Lung (tissue), 12 donors: ENCODE results near the gene GLIS1. TPM values are rescaled to one million over a fixed set of nuclear protein-coding genes. Genes with fewer than 3 reads are reported as not detected.

Experiments used
- ATAC-seq: fragments of 200-7000 bp; cut with Tn5 transposase; one replicate; pipeline ENCODE4 v1.9.1; 2020; ENCODE audit warnings: moderate number of reproducible peaks; ENCODE audit not compliant: insufficient read depth, low FRiP score
- DNase-seq, 3 donors: peaks; one replicate each; pipeline ENCODE4 v3.0.0-alpha.2; 2013 to 2017
- H3K27ac ChIP-seq, 2 donors: one replicate each; pipeline ENCODE4 v1.5.1; 2013; ENCODE audit warnings: mild to moderate bottlenecking in 2 of 2, moderate library complexity in 2 of 2, control low read depth in 1 of 2, inconsistent platforms in 1 of 2, low read depth in 1 of 2, low read length in 1 of 2
- H3K27me3 ChIP-seq, 3 donors: one replicate each; pipeline ENCODE4 v1.5.1; 2013; ENCODE audit warnings: low read length in 2 of 3; ENCODE audit not compliant: control insufficient read depth in 3 of 3, insufficient read depth in 3 of 3
- H3K36me3 ChIP-seq, 4 donors: one replicate each; pipeline ENCODE4 v1.5.1; 2013; ENCODE audit warnings: low read length in 4 of 4, mild to moderate bottlenecking in 1 of 4, moderate library complexity in 1 of 4; ENCODE audit not compliant: control insufficient read depth in 4 of 4, insufficient read depth in 4 of 4
- H3K4me1 ChIP-seq, 5 donors: one replicate each; pipeline ENCODE4 v1.5.1; 2013; ENCODE audit warnings: low read length in 5 of 5, mild to moderate bottlenecking in 2 of 5, moderate library complexity in 1 of 5; ENCODE audit not compliant: control insufficient read depth in 5 of 5, insufficient read depth in 5 of 5
- H3K4me3 ChIP-seq: one replicate; pipeline ENCODE4 v1.5.1; 2013; ENCODE audit warnings: mild to moderate bottlenecking, control low read depth, moderate library complexity
- H3K9ac ChIP-seq, 2 donors: one replicate each; pipeline ENCODE4 v1.5.1; 2013; ENCODE audit warnings: low read length in 2 of 2, control low read depth in 1 of 2; ENCODE audit not compliant: insufficient read depth in 1 of 2
- H3K9me3 ChIP-seq, 4 donors: one replicate each; pipeline ENCODE4 v1.5.1; 2013; ENCODE audit warnings: low read length in 3 of 4, mild to moderate bottlenecking in 1 of 4, moderate library complexity in 1 of 4; ENCODE audit not compliant: control insufficient read depth in 4 of 4, insufficient read depth in 3 of 4
- CTCF ChIP-seq: IDR thresholded peaks from 2 replicates; pipeline ENCODE4 v1.5.1; 2012; ENCODE audit warnings: mild to moderate bottlenecking; ENCODE audit errors: control extremely low read depth, extremely low read depth
- WGBS, 2 donors: extraction: QIAGEN DNeasy Blood & Tissue Kit; methylation state at CpG; one replicate each; pipeline ENCODE4 v1.1.7; 2013; 5-methylcytosine and 5-hydroxymethylcytosine counted together
- polyA plus RNA-seq, 2 donors: library from polyadenylated mRNA; stranded (reverse); fragments of 200-250 nt; gene quantifications; one replicate each; pipeline ENCODE4 v1.2.1, GENCODE V29; 2013
- total RNA-seq, 2 donors: library from RNA; depleted of rRNA in 1 of 2; stranded (reverse); fragments of >200 nt in 1 of 2; gene quantifications; one replicate each; pipeline ENCODE4 v1.2.1, GENCODE V29; 2014 to 2021
- donor health status: control.
- donor health status: control.
- donor health status: Bipolar disorder and iron deficiency.
- donor health status: healthy.
- donor health status: DM: yes; HTN: yes; CAD: no.

Gene GLIS1
- total and polyA plus RNA-seq, 4 donors: 0.05 to 0.18 (median 0.17) TPM; not detected in 1

DNA sequence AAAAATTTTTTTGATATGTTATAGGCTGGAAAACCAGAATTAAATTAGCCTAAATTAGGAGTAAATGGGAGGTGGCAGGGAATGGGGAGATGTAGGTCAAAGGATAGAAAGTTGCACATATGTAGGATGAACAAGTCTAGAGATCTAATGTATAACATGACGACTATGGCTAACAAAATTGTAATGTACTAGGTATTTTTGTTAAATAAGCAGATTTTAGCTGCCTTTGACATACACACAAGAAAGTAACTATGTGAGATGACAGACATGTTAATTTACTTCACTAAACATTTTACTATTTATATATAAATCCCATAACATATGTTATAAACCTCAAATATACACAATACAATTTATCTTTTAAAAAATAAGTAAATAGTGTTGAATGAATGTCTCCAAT is 30.2 kb upstream of the GLIS1 start:
- Histone ChIP-seq H3K9me3 (no peaks in the 10 kb centered on the region), H3K36me3 (peaks cover 0 to 5% (median 3%) of the 10 kb centered on the region in 4 donors), H3K27ac (no peak overlapping the region), H3K4me3 (no peak overlapping the region), H3K4me1 (no peaks in the 10 kb centered on the region), H3K27me3 (no peaks in the 10 kb centered on the region), H3K9ac (no peak overlapping the region)
- TF ChIP-seq CTCF: no peak
- no peak for DNase-seq
- no peak for ATAC-seq
- 96 to 100% methylated on average over 1 of the region's 1 CpG for WGBS, 2 donors

- WGBS, 2 donors: 39 to 50% methylated on average over 3 of the region's 3 CpGs
- ATAC-seq (no peak), DNase-seq (no peak)
- Histone ChIP-seq H3K9ac (no peak overlapping the region), H3K9me3 (no peaks in the 10 kb centered on the region), H3K36me3 (peaks cover 0 to 5% (median 2%) of the 10 kb centered on the region in 4 donors), H3K27me3 (no peaks in the 10 kb centered on the region), H3K27ac (no peak overlapping the region), H3K4me3 (no peak overlapping the region), H3K4me1 (no peaks in the 10 kb centered on the region)
- TF ChIP-seq CTCF: no peak
These were observed 28.0 kb upstream of the GLIS1 start for GRCh38 chr1:53766831-53767405.

DNA sequence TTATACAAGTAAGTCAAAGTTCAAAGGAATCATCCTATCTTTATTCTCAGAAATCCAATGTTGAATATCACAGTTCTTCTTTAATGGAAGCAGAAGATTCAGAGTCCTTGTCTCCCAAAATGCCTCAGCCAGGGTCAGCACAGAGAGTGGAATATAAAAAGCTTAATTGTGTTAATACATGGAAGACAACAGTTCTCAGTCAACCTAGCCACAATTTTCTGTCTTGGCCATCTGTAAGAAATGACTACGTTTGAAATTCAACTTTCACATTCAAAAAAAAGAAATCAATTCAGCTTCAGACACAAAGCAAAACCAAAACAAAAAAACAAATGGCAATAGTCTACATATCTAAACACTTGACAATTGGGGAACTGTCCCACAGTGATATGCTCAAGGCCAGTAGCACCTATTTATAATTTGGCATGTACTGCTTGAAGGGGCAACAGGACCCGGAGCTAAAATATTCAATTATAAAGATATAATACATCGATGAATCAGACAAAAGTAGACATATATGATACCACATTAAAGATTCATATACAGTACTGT is 27.3 kb upstream of the GLIS1 start:
- H3K4me3 ChIP-seq: no peak overlapping the region
- TF ChIP-seq CTCF: no peak
- H3K27ac ChIP-seq: peak overlapping the region in 1 of 2 donors; percentile 45
- DNase-seq (no peak), ATAC-seq (no peak)
- no peaks in the 10 kb centered on the region for H3K27me3 ChIP-seq
- H3K36me3 ChIP-seq: peaks cover 0 to 5% (median under 1%) of the 10 kb centered on the region in 4 donors
- no peaks in the 10 kb centered on the region for H3K9me3 ChIP-seq
- 88 to 92% methylated on average over 3 of the region's 3 CpGs for WGBS, 2 donors
- no peak overlapping the region for H3K9ac ChIP-seq
- H3K4me1 ChIP-seq: no peaks in the 10 kb centered on the region
